ENCODE data around the gene ZNF268. TPM values are rescaled to one million over a fixed set of nuclear protein-coding genes. Genes with fewer than 3 reads are reported as not detected.

Gene ZNF268
- total RNA-seq, 1 experiment from 2014 or later, result 12.2 TPM

DNA sequence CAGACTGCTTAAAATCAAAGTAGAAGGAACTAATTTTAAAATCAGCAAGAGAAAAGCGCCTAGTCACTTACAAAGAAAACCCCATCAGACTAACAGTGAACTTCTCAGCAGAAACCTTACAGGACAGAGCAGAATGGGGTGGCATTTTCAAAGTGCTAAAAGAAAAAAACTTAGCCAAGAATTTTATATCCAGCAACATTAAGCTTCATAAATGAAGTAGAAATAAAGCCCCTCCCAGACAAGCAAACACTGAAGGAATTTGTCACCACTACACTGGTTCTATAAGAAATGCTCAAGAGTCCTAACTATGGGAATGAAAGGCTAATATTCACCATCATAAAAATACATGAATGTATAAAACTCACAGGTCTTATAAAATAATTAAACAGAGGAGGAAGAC, 6.4 kb upstream of the ZNF268 start:
- Histone ChIP-seq H3K9ac (ENCODE audit: low read length) (no peak overlapping the region), H3K36me3 (ENCODE audit: control insufficient read depth in 1 of 2, insufficient read depth in 2 of 2, low read length in 2 of 2) (no peaks in the 10 kb centered on the region), H3K4me2 (ENCODE audit: low read length) (no peak overlapping the region), H3K27ac (ENCODE audit: low read depth, low read length) (no peak overlapping the region), H3K79me2 (ENCODE audit: insufficient read depth, low read length) (no peaks in the 10 kb centered on the region), H3K9me2 (ENCODE audit: insufficient read depth) (no peaks in the 10 kb centered on the region), H3K27me3 (ENCODE audit: insufficient read depth, low read length) (no peaks in the 10 kb centered on the region), H3K4me3 (replicated peaks in 1 of 2; ENCODE audit: low read depth in 1 of 2, low read length in 2 of 2) (no peak overlapping the region), H2AFZ (ENCODE audit: low read depth, low read length, poor library complexity, severe bottlenecking) (no peak overlapping the region), H3K9me3 (ENCODE audit: control insufficient read depth in 1 of 2, insufficient read depth in 1 of 2, low read depth in 1 of 2, low read length in 2 of 2) (peaks cover 0 to 8% of the 10 kb centered on the region in 2 experiments; a peak in 3 of 4 replicates), H4K20me1 (ENCODE audit: insufficient read depth) (no peaks in the 10 kb centered on the region), H3K4me1 (ENCODE audit: control insufficient read depth in 1 of 2, insufficient read depth in 2 of 2, low read length in 2 of 2) (no peaks in the 10 kb centered on the region)
- TF ChIP-seq, protein P1, sequence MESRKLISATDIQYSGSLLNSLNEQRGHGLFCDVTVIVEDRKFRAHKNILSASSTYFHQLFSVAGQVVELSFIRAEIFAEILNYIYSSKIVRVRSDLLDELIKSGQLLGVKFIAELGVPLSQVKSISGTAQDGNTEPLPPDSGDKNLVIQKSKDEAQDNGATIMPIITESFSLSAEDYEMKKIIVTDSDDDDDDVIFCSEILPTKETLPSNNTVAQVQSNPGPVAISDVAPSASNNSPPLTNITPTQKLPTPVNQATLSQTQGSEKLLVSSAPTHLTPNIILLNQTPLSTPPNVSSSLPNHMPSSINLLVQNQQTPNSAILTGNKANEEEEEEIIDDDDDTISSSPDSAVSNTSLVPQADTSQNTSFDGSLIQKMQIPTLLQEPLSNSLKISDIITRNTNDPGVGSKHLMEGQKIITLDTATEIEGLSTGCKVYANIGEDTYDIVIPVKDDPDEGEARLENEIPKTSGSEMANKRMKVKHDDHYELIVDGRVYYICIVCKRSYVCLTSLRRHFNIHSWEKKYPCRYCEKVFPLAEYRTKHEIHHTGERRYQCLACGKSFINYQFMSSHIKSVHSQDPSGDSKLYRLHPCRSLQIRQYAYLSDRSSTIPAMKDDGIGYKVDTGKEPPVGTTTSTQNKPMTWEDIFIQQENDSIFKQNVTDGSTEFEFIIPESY (IDR thresholded peaks at IDR 0.05; ENCODE audit: extremely low read depth, insufficient replicate concordance, low read length), result no peak
- TF ChIP-seq RAD21 (IDR thresholded peaks at IDR 0.05; ENCODE audit: low read depth) (no peak), CBX3 (IDR thresholded peaks at IDR 0.05; ENCODE audit: low read depth) (no peak), ZNF274 (IDR thresholded peaks at IDR 0.05; ENCODE audit: low read depth, low read length) (no peak), REST (IDR thresholded peaks at IDR 0.05; ENCODE audit: low read depth) (no peak), EZH2phosphoT487 (IDR thresholded peaks at IDR 0.05; ENCODE audit: borderline replicate concordance) (no peak), POLR2AphosphoS5 (IDR thresholded peaks at IDR 0.05; ENCODE audit: low read depth, low read length) (no peak), SRF (IDR thresholded peaks at IDR 0.05; ENCODE audit: low read depth) (no peak), YY1 (IDR thresholded peaks at IDR 0.05; ENCODE audit: extremely low read depth, insufficient replicate concordance, low read depth, low read length) (no peak), TCF7L2 (IDR thresholded peaks at IDR 0.05; ENCODE audit: borderline replicate concordance, extremely low read depth, insufficient read depth, insufficient read length) (no peak), CEBPB (IDR thresholded peaks at IDR 0.05; ENCODE audit: low read depth) (no peak), POLR2A (IDR thresholded peaks at IDR 0.05; ENCODE audit: borderline replicate concordance, extremely low read depth, insufficient read depth, insufficient read length) (no peak), ATF3 (IDR thresholded peaks at IDR 0.05) (no peak), ELF1 (IDR thresholded peaks at IDR 0.05; ENCODE audit: borderline replicate concordance, low read depth) (no peak), JUND (IDR thresholded peaks at IDR 0.05) (no peak), SIN3A (IDR thresholded peaks at IDR 0.05; ENCODE audit: low read depth) (no peak), EGR1 (IDR thresholded peaks at IDR 0.05; ENCODE audit: low read depth) (no peak)
- TF ChIP-seq, protein P2, sequence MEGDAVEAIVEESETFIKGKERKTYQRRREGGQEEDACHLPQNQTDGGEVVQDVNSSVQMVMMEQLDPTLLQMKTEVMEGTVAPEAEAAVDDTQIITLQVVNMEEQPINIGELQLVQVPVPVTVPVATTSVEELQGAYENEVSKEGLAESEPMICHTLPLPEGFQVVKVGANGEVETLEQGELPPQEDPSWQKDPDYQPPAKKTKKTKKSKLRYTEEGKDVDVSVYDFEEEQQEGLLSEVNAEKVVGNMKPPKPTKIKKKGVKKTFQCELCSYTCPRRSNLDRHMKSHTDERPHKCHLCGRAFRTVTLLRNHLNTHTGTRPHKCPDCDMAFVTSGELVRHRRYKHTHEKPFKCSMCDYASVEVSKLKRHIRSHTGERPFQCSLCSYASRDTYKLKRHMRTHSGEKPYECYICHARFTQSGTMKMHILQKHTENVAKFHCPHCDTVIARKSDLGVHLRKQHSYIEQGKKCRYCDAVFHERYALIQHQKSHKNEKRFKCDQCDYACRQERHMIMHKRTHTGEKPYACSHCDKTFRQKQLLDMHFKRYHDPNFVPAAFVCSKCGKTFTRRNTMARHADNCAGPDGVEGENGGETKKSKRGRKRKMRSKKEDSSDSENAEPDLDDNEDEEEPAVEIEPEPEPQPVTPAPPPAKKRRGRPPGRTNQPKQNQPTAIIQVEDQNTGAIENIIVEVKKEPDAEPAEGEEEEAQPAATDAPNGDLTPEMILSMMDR (IDR thresholded peaks at IDR 0.05 in 2 of 3, conservative IDR thresholded peaks at IDR 0.05 in 1 of 3; ENCODE audit: borderline replicate concordance in 1 of 3, insufficient read depth in 1 of 3, low read depth in 2 of 3, low read length in 2 of 3), result no peak
- intact Hi-C loops (cut with micrococcal nuclease), result no loop called here
- BruUV-seq (replicated peaks), result no TSS peak
- ChIA-PET POLR2A (no interaction called here), CTCF (no interaction called here), RAD21 (ENCODE audit: low non-redundant PET in 1 of 2, low total read pairs in 2 of 2, uncharacterized antibody in 2 of 2, unreplicated experiment in 2 of 2) (no interaction called here)
- ATAC-seq (no peak), DNase-seq (ENCODE audit: low read depth, low spot score) (no peak)

Data from HCT116 (cell line).